Left lung (tissue), 10 donors: ENCODE results near the gene SLC47A1. TPM values are rescaled to one million over a fixed set of nuclear protein-coding genes. Genes with fewer than 3 reads are reported as not detected.

Experiments used
- ATAC-seq: fragments of 200-7000 bp; cut with Tn5 transposase; one replicate; pipeline ENCODE4 v1.9.1; 2020; ENCODE audit warnings: moderate library complexity
- DNase-seq, 4 donors: peaks; one replicate each; pipeline ENCODE4 v3.0.0-alpha.2; 2013 to 2020
- H3K27ac ChIP-seq, 2 donors: fragments of 200-600 bp; sonication (generic) in 1 of 2; one replicate each; pipeline versions ENCODE4 v1.5.0 to v1.8.0; 2020 to 2021
- H3K27me3 ChIP-seq, 2 donors: fragments of 200-600 bp; sonication (generic) in 1 of 2; one replicate each; pipeline versions ENCODE4 v1.5.0 to v1.8.0; 2020 to 2021
- H3K36me3 ChIP-seq, 2 donors: fragments of 200-600 bp; sonication (generic) in 1 of 2; one replicate each; pipeline versions ENCODE4 v1.5.0 to v1.8.0; 2020 to 2021
- H3K4me1 ChIP-seq, 2 donors: fragments of 200-600 bp; one replicate each; pipeline ENCODE4 v1.8.0; 2021
- H3K4me3 ChIP-seq, 2 donors: fragments of 200-600 bp; sonication (generic) in 1 of 2; one replicate each; pipeline versions ENCODE4 v1.5.0 to v1.8.0; 2020 to 2021; ENCODE audit warnings: mild to moderate bottlenecking in 1 of 2
- H3K9me3 ChIP-seq, 2 donors: fragments of 200-600 bp; sonication (generic) in 1 of 2; one replicate each; pipeline versions ENCODE4 v1.5.0 to v1.8.0; 2020 to 2021
- CTCF ChIP-seq, 2 donors: fragments of 200-600 bp; sonication (generic) in 1 of 2; IDR thresholded peaks; one replicate each; pipeline versions ENCODE4 v1.5.0 to v1.8.0; 2021; ENCODE audit warnings: antibody characterized with exemption in 2 of 2
- intact Hi-C, 2 donors: fragments of 100-400 bp; cut with DNase I; formaldehyde crosslinking; loops; one replicate each; pipeline versions ENCODE4 v1.11.2 to v1.14.2; 2022
- polyA plus RNA-seq, 6 donors: library from polyadenylated mRNA; unstranded; fragments of 120-200 nt; gene quantifications; one replicate each; pipeline ENCODE4 v1.2.1, GENCODE V29; 2013; ENCODE audit not compliant: insufficient read length in 6 of 6
- total RNA-seq, 2 donors: library from RNA; stranded (reverse); fragmentation: NEBNext Ultra II Directional; extraction: Animal tissue kit (Norgen Biotek cat#: 25700); gene quantifications; one replicate each; pipeline ENCODE4 v1.2.1, GENCODE V29; 2021
- donor health status: DM: no; HTN: yes; CAD: no.
- donor health status: DM: no; HTN: no; CAD: no.

Gene SLC47A1
- total and polyA plus RNA-seq, 8 donors, result 1.0 to 16.2 (median 1.8) TPM

- Histone ChIP-seq H3K4me3 (no peak overlapping the region), H3K9me3 (no peaks in the 10 kb centered on the region), H3K27ac (no peak overlapping the region), H3K36me3 (no peaks in the 10 kb centered on the region), H3K27me3 (no peaks in the 10 kb centered on the region), H3K4me1 (peaks cover 2 to 35% of the 10 kb centered on the region in 2 donors)
- ATAC-seq, result no peak
- no peak for DNase-seq
- intact Hi-C loops, result no loop called here
- TF ChIP-seq CTCF (IDR thresholded peaks at IDR 0.05), result no peak
These were observed 8.6 kb downstream of the SLC47A1 start for GRCh38 chr17:19542247-19542646.

- intact Hi-C loops, result no loop called here
- ATAC-seq, result no peak
- H3K27ac ChIP-seq, result no peak overlapping the region
These were observed 10.7 kb downstream of the SLC47A1 start for GRCh38 chr17:19544366-19544765.

GRCh38 chr17:19546289-19547065 lies 12.8 kb downstream of the SLC47A1 start:
- intact Hi-C loops, result no loop called here
- TF ChIP-seq CTCF (IDR thresholded peaks at IDR 0.05), result no peak
- H3K27me3 ChIP-seq, result no peaks in the 10 kb centered on the region
- no peaks in the 10 kb centered on the region for H3K36me3 ChIP-seq
- H3K27ac ChIP-seq, result peak overlapping the region in 1 of 2 donors; percentile 33
- DNase-seq (peak in 1 of 4 donors; percentile 56), ATAC-seq (peak; percentile 79)
- no peak overlapping the region for H3K4me3 ChIP-seq
- no peaks in the 10 kb centered on the region for H3K9me3 ChIP-seq
- peaks cover 0 to 24% of the 10 kb centered on the region in 2 donors for H3K4me1 ChIP-seq

More at GRCh38 chr17:19544366-19544765, 10.7 kb downstream of the SLC47A1 start:
- no peak for TF ChIP-seq CTCF (IDR thresholded peaks at IDR 0.05)
- no peaks in the 10 kb centered on the region for H3K36me3 ChIP-seq
- H3K27me3 ChIP-seq, result no peaks in the 10 kb centered on the region
- DNase-seq, result no peak
- no peaks in the 10 kb centered on the region for H3K9me3 ChIP-seq
- H3K4me3 ChIP-seq, result no peak overlapping the region
- peaks cover 0 to 24% of the 10 kb centered on the region in 2 donors for H3K4me1 ChIP-seq

- Histone ChIP-seq H3K4me1 (peaks cover 0 to 19% of the 10 kb centered on the region in 2 donors), H3K36me3 (no peaks in the 10 kb centered on the region), H3K4me3 (no peak overlapping the region), H3K27ac (no peak overlapping the region), H3K27me3 (peaks cover 0 to 4% of the 10 kb centered on the region in 2 donors), H3K9me3 (no peaks in the 10 kb centered on the region)
- intact Hi-C loops, result no loop called here
- no peak for TF ChIP-seq CTCF (IDR thresholded peaks at IDR 0.05)
- ATAC-seq, result no peak
- DNase-seq, result no peak
These were observed 16.3 kb downstream of the SLC47A1 start for GRCh38 chr17:19549746-19550623.

- no peak overlapping the region for H3K4me3 ChIP-seq
- intact Hi-C loops, result no loop called here
- no peak overlapping the region for H3K27ac ChIP-seq
- no peak for DNase-seq
- ATAC-seq, result peak; percentile 43
- H3K27me3 ChIP-seq, result peaks cover 0 to 4% of the 10 kb centered on the region in 2 donors
- no peak for TF ChIP-seq CTCF (IDR thresholded peaks at IDR 0.05)
- no peaks in the 10 kb centered on the region for H3K36me3 ChIP-seq
- H3K4me1 ChIP-seq, result peaks cover 0 to 8% of the 10 kb centered on the region in 2 donors
- no peaks in the 10 kb centered on the region for H3K9me3 ChIP-seq
These were observed 17.5 kb downstream of the SLC47A1 start for GRCh38 chr17:19551165-19551564.
